Measurements from ENCODE around the gene ZNF710. TPM values are rescaled to one million over a fixed set of nuclear protein-coding genes. Genes with fewer than 3 reads are reported as not detected.

The ZNF710 gene
- total and polyA plus RNA-seq, 10 donors, result 12.5 to 66.4 (median 30.2) TPM

DNA sequence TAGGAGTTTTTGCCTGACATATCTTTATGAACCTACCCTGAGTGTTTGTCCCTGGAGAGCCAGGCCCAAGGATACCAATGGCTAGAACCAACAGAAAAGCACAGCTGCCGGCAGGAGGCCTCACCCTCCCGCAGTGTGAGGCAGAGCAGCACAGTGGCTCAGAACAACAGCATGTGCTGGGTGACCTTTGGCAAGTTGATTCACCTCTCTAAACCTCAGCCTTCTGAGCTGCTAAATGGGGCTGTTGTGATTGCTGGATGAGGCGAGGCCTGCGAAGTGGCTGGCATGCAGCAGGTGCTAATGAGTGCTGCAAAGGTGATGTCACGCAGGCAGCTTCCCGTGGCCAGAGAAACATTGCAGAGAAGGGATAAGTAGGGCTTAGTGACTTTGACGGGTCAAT is 77.8 kb downstream of the ZNF710 start:
- no peak for DNase-seq
- WGBS, 5 donors, result 86 to 93% (median 92%) methylated on average over 7 of the region's 7 CpGs
- H3K27me3 ChIP-seq (replicated peaks in 1 of 7), result no peaks in the 10 kb centered on the region
- H3K36me3 ChIP-seq, result peaks cover 0 to 99% (median 68%) of the 10 kb centered on the region in 6 donors
- H3K4me1 ChIP-seq, result peaks cover 0 to 22% (median 7%) of the 10 kb centered on the region in 6 donors
- intact Hi-C loops (cut with DNase I; ENCODE audit: low total_unique reads), result no loop called here
- TF ChIP-seq, protein P1, sequence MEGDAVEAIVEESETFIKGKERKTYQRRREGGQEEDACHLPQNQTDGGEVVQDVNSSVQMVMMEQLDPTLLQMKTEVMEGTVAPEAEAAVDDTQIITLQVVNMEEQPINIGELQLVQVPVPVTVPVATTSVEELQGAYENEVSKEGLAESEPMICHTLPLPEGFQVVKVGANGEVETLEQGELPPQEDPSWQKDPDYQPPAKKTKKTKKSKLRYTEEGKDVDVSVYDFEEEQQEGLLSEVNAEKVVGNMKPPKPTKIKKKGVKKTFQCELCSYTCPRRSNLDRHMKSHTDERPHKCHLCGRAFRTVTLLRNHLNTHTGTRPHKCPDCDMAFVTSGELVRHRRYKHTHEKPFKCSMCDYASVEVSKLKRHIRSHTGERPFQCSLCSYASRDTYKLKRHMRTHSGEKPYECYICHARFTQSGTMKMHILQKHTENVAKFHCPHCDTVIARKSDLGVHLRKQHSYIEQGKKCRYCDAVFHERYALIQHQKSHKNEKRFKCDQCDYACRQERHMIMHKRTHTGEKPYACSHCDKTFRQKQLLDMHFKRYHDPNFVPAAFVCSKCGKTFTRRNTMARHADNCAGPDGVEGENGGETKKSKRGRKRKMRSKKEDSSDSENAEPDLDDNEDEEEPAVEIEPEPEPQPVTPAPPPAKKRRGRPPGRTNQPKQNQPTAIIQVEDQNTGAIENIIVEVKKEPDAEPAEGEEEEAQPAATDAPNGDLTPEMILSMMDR (IDR thresholded peaks at IDR 0.05 in 8 of 11, conservative IDR thresholded peaks at IDR 0.05 in 3 of 11), result no peak
- TF ChIP-seq POLR2AphosphoS5 (IDR thresholded peaks at IDR 0.05), result peak in 1 of 3 donors; percentile 16
- no peaks in the 10 kb centered on the region for H3K9me3 ChIP-seq
- H3K27ac ChIP-seq, result peak overlapping the region in 1 of 8 donors; percentile 18
- no peak overlapping the region for H3K4me3 ChIP-seq

DNA sequence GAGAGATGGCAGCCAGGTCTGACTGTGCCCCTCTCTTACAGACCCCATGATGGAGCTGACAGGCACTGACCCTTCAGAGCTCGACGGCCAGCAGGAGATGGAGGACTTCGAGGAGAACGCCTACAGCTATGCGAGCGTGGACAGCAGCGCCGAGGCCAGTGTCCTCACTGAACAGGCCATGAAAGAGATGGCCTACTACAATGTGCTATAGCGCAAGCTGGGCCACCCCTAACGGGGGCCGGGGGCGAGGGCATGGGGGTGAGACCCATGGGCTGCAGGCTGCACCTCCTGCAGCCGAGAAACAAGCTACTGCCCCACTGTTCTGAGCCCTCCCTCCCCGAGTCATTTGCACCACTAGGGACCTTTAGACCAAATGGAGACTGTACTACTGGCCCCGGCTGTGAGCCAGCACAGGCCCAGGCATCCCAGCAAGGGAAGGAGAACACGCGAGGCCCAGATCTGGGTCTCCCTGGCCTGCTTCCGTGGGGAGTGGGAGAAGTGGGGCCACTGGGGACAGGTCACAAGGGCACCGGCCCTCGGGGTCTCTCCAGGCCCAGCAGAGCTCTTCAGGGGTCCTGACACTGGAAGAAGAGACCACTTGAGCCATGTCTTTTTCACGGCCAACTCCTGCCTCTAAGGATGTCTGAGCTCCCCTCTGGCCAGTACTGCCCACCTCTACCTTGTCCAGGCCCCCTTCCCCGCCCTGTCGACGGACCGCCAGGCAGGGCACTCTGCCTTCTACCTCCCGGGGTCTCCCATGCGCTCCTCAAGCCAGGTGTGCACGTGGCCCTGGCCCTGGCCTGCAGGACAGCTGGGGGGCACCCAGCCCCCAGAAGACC is 78.7 kb downstream of the ZNF710 start:
- no peak overlapping the region for H3K4me3 ChIP-seq
- intact Hi-C loops (cut with DNase I; ENCODE audit: low total_unique reads), result loop anchor here (10.0 kb wide), 1 partner anchor 315 kb away; no protein-coding TSS in a partner anchor
- peak in 1 of 3 donors; percentile 34 for TF ChIP-seq POLR2AphosphoS5 (IDR thresholded peaks at IDR 0.05)
- TF ChIP-seq, protein P1 (IDR thresholded peaks at IDR 0.05 in 8 of 11, conservative IDR thresholded peaks at IDR 0.05 in 3 of 11), result no peak
- peak overlapping the region in 2 of 8 donors; percentile 27 to 45 for H3K27ac ChIP-seq
- peaks cover 0 to 99% (median 69%) of the 10 kb centered on the region in 6 donors for H3K36me3 ChIP-seq
- no peaks in the 10 kb centered on the region for H3K27me3 ChIP-seq (replicated peaks in 1 of 7)
- WGBS, 5 donors, result 89 to 96% (median 92%) methylated on average over 18 to 28 of the region's 28 CpGs
- no peak for DNase-seq
- no peaks in the 10 kb centered on the region for H3K9me3 ChIP-seq
- H3K4me1 ChIP-seq, result peaks cover 0 to 26% (median 7%) of the 10 kb centered on the region in 6 donors

DNA sequence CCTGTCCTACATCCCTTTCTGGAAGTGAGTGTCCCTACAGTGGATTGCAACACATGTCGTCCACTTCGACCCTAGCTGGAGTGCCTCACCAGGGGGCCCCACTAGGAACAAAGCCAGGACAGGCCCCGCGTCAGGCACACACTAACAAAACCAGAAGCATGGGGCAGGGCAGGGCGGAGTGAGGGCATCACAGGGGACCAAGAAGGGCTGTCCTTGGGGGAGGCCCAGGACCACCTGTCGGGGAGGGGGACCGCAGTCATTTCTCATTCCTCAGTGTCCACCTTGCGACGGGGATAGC is 79.3 kb downstream of the ZNF710 start:
- TF ChIP-seq, protein P1 (IDR thresholded peaks at IDR 0.05 in 8 of 11, conservative IDR thresholded peaks at IDR 0.05 in 3 of 11), result no peak
- TF ChIP-seq POLR2A (IDR thresholded peaks at IDR 0.05) (no peak), POLR2AphosphoS5 (IDR thresholded peaks at IDR 0.05) (no peak)
- 76 to 82% (median 80%) methylated on average over 9 of the region's 9 CpGs for WGBS, 5 donors
- peaks cover 0 to 26% (median 7%) of the 10 kb centered on the region in 6 donors for H3K4me1 ChIP-seq
- no peak for DNase-seq
- H3K27me3 ChIP-seq (replicated peaks in 1 of 7), result no peaks in the 10 kb centered on the region
- no peaks in the 10 kb centered on the region for H3K9me3 ChIP-seq
- H3K27ac ChIP-seq, result peak overlapping the region in 2 of 8 donors; percentile 27 to 45
- intact Hi-C loops (cut with DNase I; ENCODE audit: low total_unique reads), result loop anchor here (10.0 kb wide), 1 partner anchor 316 kb away; no protein-coding TSS in a partner anchor
- no peak overlapping the region for H3K4me3 ChIP-seq
- peaks cover 0 to 99% (median 70%) of the 10 kb centered on the region in 6 donors for H3K36me3 ChIP-seq

DNA sequence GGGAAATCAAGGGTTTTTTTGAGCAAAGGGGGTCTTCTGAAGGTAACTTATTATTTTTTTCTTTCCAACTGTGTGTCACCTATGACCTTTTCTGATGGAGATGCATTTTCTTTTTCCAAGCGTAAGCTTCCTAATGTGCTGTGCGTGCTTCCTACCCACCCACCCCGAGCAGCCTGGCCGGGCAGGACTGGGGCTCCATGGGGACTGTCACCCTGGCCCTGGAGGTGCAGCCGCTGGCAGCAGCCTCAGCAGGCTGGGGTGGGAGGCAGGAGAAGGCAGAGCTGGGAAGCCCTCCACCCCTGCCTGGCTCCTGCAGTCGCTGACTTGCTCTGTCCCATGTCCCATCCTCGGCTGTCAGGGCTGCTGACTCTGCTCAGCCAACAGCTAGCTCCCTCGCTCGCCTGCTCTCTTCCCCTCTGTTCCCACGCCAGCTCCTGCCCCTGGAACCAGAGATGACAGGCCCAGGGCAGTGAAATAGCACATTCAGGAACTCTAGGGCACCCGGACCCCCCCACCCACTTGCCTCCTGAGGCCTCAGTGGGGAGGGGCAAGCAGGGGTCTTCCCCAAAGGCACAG is 79.8 kb downstream of the ZNF710 start:
- TF ChIP-seq, protein P1 (IDR thresholded peaks at IDR 0.05 in 8 of 11, conservative IDR thresholded peaks at IDR 0.05 in 3 of 11), result no peak
- peak in 2 of 3 donors; percentile 10 to 39 for TF ChIP-seq POLR2AphosphoS5 (IDR thresholded peaks at IDR 0.05)
- Histone ChIP-seq H3K4me1 (peaks cover 0 to 30% (median 7%) of the 10 kb centered on the region in 6 donors), H3K9me3 (no peaks in the 10 kb centered on the region), H3K27me3 (replicated peaks in 1 of 7) (no peaks in the 10 kb centered on the region), H3K27ac (peak overlapping the region in 3 of 8 donors; percentile 38 to 46 (median 45)), H3K36me3 (peaks cover 0 to 99% (median 68%) of the 10 kb centered on the region in 6 donors), H3K4me3 (no peak overlapping the region)
- intact Hi-C loops (cut with DNase I; ENCODE audit: low total_unique reads), result loop anchor here (10.0 kb wide), 1 partner anchor 316 kb away; no protein-coding TSS in a partner anchor
- DNase-seq, result no peak
- 86 to 96% (median 91%) methylated on average over 10 to 11 of the region's 11 CpGs for whole genome bisulfite sequencing, 5 donors
